OCI-LY1 (cell line): Measurements from ENCODE around the gene IFNGR2.

ENCODE experiments used
- H2AFZ ChIP-seq: fragments of 200-600 bp; sonication (generic), shearing (Covaris generic); 2 replicates; pipeline ENCODE4 v1.6.0; 2014; ENCODE audit warnings: antibody characterized with exemption, mild to moderate bottlenecking, low read length
- H3F3A ChIP-seq: fragments of 200-600 bp; sonication (generic), shearing (Covaris generic); 2 replicates; pipeline ENCODE4 v1.6.0; 2014; ENCODE audit warnings: mild to moderate bottlenecking, antibody characterized with exemption, low read length, moderate library complexity; ENCODE audit not compliant: insufficient read depth
- H3K27ac ChIP-seq: fragments of 200-600 bp; sonication (generic); 2 replicates; pipeline ENCODE4 v1.5.1; 2014; ENCODE audit warnings: low read length, mixed run types, mild to moderate bottlenecking, low read depth; ENCODE audit not compliant: poor library complexity, severe bottlenecking
- H3K27me3 ChIP-seq: fragments of 200-600 bp; sonication (generic); 2 replicates; pipeline ENCODE4 v1.6.0; 2014; ENCODE audit warnings: antibody characterized with exemption, mild to moderate bottlenecking, low read length, moderate library complexity; ENCODE audit not compliant: insufficient read depth
- H3K36me3 ChIP-seq: fragments of 200-600 bp; sonication (generic); 2 replicates; pipeline ENCODE4 v1.6.1; 2014; ENCODE audit warnings: mild to moderate bottlenecking, antibody characterized with exemption, low read length, moderate library complexity, mixed read lengths; ENCODE audit not compliant: insufficient read depth
- H3K4me1 ChIP-seq: fragments of 200-600 bp; sonication (generic); 2 replicates; pipeline ENCODE4 v1.5.1; 2014; ENCODE audit warnings: mild to moderate bottlenecking, low read length, moderate library complexity; ENCODE audit not compliant: insufficient read depth, severe bottlenecking
- H3K4me2 ChIP-seq: fragments of 200-600 bp; sonication (generic), shearing (Covaris generic); 2 replicates; pipeline ENCODE4 v1.6.1; 2014; ENCODE audit warnings: low read length
- H3K4me3 ChIP-seq: fragments of 200-600 bp; sonication (generic); 2 replicates; pipeline ENCODE4 v1.5.1; 2014; ENCODE audit warnings: low read length, low read depth, mild to moderate bottlenecking, mixed read lengths; ENCODE audit not compliant: poor library complexity, severe bottlenecking
- H3K79me2 ChIP-seq: fragments of 200-600 bp; shearing (Covaris generic); 2 replicates; pipeline ENCODE4 v1.6.1; 2016; ENCODE audit warnings: mixed run types, low read length, mixed read lengths; ENCODE audit not compliant: insufficient read depth
- H3K9ac ChIP-seq: fragments of 200-600 bp; sonication (generic), shearing (Covaris generic); 2 replicates; pipeline ENCODE4 v1.6.1; 2014; ENCODE audit warnings: mild to moderate bottlenecking, low read length, mixed read lengths
- H3K9me2 ChIP-seq: fragments of 200-600 bp; sonication (generic), shearing (Covaris generic); 2 replicates; pipeline ENCODE4 v1.6.1; 2014; ENCODE audit warnings: low read depth, mild to moderate bottlenecking, low read length, mixed read lengths
- H3K9me3 ChIP-seq: fragments of 200-600 bp; shearing (Covaris generic); 2 replicates; pipeline ENCODE4 v1.6.1; 2014; ENCODE audit warnings: low read length, mixed read lengths
- H4K20me1 ChIP-seq: fragments of 200-600 bp; sonication (generic), shearing (Covaris generic); 2 replicates; pipeline ENCODE4 v1.6.0; 2016; ENCODE audit warnings: mild to moderate bottlenecking, low read length; ENCODE audit not compliant: insufficient read depth
- EZH2 ChIP-seq: fragments of 200-600 bp; sonication (generic), shearing (Covaris generic); IDR thresholded peaks from 2 replicates; pipeline ENCODE4 v1.8.0; 2017; ENCODE audit warnings: borderline replicate concordance, mixed run types, mild to moderate bottlenecking, antibody characterized with exemption, low read length, moderate library complexity, mixed read lengths
- TF ChIP-seq, protein P1 (sequence below): fragments of 200-600 bp; sonication (generic), shearing (Covaris generic); IDR thresholded peaks from 2 replicates; pipeline ENCODE4 v1.5.1; 2017; ENCODE audit warnings: mild to moderate bottlenecking, antibody characterized with exemption, low read length, moderate library complexity, mixed read lengths

Gene IFNGR2

DNA sequence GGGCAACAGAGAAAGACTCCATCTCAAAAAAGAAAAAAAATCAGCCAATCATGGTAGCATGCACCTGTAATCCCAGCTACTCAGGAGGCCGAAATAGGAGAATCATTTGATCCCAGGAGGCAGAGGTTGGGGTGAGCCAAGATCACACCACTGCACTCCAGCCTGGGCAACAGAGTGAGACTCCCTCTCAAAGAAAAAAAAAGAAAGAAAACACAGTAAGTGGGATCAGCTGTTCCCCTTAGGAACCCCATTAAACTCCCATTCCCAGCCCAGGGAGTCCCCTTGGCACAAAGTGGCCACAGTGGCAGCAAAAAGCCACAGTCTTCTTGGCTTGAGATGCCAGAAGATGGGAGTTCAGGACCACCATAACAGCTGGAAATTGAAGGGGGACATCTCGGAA is 67.5 kb downstream of the IFNGR2 start:
- Histone ChIP-seq H3K4me1 (no peaks in the 10 kb centered on the region), H4K20me1 (no peaks in the 10 kb centered on the region), H3K9ac (no peak overlapping the region), H3K9me2 (no peaks in the 10 kb centered on the region), H3K79me2 (peaks cover 48% of the 10 kb centered on the region), H3F3A (no peaks in the 10 kb centered on the region), H3K27me3 (no peaks in the 10 kb centered on the region), H3K27ac (no peak overlapping the region), H3K4me3 (no peak overlapping the region), H2AFZ (no peak overlapping the region), H3K9me3 (0 out of 2 replicates have a peak, but pooled peaks cover 3% of the 10 kb centered on the region), H3K36me3 (peaks cover 11% of the 10 kb centered on the region), H3K4me2 (no peak overlapping the region)
- TF ChIP-seq, protein P1, sequence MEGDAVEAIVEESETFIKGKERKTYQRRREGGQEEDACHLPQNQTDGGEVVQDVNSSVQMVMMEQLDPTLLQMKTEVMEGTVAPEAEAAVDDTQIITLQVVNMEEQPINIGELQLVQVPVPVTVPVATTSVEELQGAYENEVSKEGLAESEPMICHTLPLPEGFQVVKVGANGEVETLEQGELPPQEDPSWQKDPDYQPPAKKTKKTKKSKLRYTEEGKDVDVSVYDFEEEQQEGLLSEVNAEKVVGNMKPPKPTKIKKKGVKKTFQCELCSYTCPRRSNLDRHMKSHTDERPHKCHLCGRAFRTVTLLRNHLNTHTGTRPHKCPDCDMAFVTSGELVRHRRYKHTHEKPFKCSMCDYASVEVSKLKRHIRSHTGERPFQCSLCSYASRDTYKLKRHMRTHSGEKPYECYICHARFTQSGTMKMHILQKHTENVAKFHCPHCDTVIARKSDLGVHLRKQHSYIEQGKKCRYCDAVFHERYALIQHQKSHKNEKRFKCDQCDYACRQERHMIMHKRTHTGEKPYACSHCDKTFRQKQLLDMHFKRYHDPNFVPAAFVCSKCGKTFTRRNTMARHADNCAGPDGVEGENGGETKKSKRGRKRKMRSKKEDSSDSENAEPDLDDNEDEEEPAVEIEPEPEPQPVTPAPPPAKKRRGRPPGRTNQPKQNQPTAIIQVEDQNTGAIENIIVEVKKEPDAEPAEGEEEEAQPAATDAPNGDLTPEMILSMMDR = no peak
- no peak for TF ChIP-seq EZH2

DNA sequence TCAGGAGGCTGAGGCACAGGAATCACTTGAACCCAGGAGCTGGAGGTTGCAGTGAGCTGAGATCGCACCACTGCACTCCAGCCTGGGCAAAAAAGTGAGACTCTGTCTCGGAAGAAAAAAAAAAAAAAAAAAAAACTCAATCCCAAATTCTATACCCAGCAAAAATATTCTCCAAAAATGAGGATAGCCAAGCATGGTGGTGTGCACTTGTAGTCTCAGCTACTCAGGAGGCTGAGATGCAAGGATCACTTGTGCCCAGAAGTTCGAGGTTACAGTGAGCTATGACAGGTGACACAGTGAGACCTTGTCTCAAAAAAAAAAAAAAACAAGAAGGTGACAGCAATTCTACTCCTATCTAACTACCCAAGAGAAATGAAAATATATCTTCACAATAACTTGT is 70.1 kb downstream of the IFNGR2 start:
- H3K36me3 ChIP-seq = peaks cover 11% of the 10 kb centered on the region
- no peak overlapping the region for H3K9ac ChIP-seq
- H4K20me1 ChIP-seq = no peaks in the 10 kb centered on the region
- H3K4me1 ChIP-seq = peaks cover 3% of the 10 kb centered on the region
- no peak overlapping the region for H3K4me3 ChIP-seq
- TF ChIP-seq, protein P1 = no peak
- 0 out of 2 replicates have a peak, but pooled peaks cover 3% of the 10 kb centered on the region for H3K9me3 ChIP-seq
- no peak overlapping the region for H3K4me2 ChIP-seq
- H3K79me2 ChIP-seq = peaks cover 58% of the 10 kb centered on the region
- no peak overlapping the region for H3K27ac ChIP-seq
- H2AFZ ChIP-seq = no peak overlapping the region
- no peaks in the 10 kb centered on the region for H3K27me3 ChIP-seq
- no peaks in the 10 kb centered on the region for H3K9me2 ChIP-seq
- no peaks in the 10 kb centered on the region for H3F3A ChIP-seq

DNA sequence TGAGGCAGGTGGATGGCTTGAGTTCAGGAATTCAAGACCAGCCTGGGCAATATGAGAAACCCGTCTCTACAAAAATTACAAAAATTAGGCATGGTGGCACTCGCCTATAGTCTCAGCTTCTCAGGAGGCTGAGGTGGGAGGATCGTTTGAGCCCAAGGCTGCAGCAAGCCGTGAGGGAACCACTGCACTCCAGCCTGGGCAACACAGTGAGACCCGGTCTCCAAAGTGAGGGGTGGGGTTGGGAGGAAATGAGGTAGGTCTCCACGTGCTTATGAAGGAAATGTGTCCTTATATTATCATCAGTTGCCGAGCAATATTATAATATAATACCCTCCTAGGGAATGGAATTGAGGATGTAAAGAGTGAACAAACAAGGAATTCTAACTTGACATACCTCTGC is 73.9 kb downstream of the IFNGR2 start:
- no peaks in the 10 kb centered on the region for H3K9me2 ChIP-seq
- no peak overlapping the region for H2AFZ ChIP-seq
- peaks cover 42% of the 10 kb centered on the region for H3K79me2 ChIP-seq
- no peak overlapping the region for H3K27ac ChIP-seq
- no peaks in the 10 kb centered on the region for H3K27me3 ChIP-seq
- no peak overlapping the region for H3K4me3 ChIP-seq
- peaks cover 13% of the 10 kb centered on the region for H3K4me1 ChIP-seq
- no peak overlapping the region for H3K4me2 ChIP-seq
- no peaks in the 10 kb centered on the region for H3F3A ChIP-seq
- no peak overlapping the region for H3K9ac ChIP-seq
- H3K9me3 ChIP-seq = 0 out of 2 replicates have a peak, but pooled peaks cover 3% of the 10 kb centered on the region
- TF ChIP-seq, protein P1 = no peak
- TF ChIP-seq EZH2 = no peak
- peaks cover 11% of the 10 kb centered on the region for H3K36me3 ChIP-seq
- H4K20me1 ChIP-seq = no peaks in the 10 kb centered on the region
